SK-N-SH (cell line): Measurements from ENCODE around the gene MANSC1. TPM values are rescaled to one million over a fixed set of nuclear protein-coding genes. Genes with fewer than 3 reads are reported as not detected.
A peak's percentile ranks its signal among the peaks of the same experiment; 100 is the strongest.

Source experiments
- CTCF ChIA-PET: fragments of 300-600, 350-600 bp; formaldehyde crosslinking; extraction: SDS; loops from one replicate; lab custom pipeline; 2021; lab: Yijun Ruan, JAX
- POLR2A ChIA-PET: fragments of 350-600 bp; sonication (Branson Sonifier 250); formaldehyde crosslinking; extraction: SDS; loops from one replicate; lab custom pipeline; 2020; ENCODE audit warnings: antibody characterized with exemption, inconsistent platforms; lab: Yijun Ruan, JAX
- DNase-seq: peaks from one replicate; pipeline ENCODE4 v3.0.0; 2012
- H2AFZ ChIP-seq: fragments of 200-600 bp; sonication (generic); 2 replicates; pipeline ENCODE4 v1.8.1; 2016; ENCODE audit warnings: antibody characterized with exemption, mild to moderate bottlenecking, low read depth
- H3F3A ChIP-seq: fragments of 200-600 bp; sonication (generic); replicated peaks from 2 replicates; pipeline ENCODE3; 2016; ENCODE audit warnings: antibody characterized with exemption, mild to moderate bottlenecking; ENCODE audit not compliant: insufficient read depth
- H3K27ac ChIP-seq, 2 experiments: fragments of 200-500 bp in 1 of 2; fragments of 200-600 bp in 1 of 2; sonication (Bioruptor generic) in 1 of 2; sonication (generic), shearing (Covaris generic) in 1 of 2; 2 replicates each; pipeline versions ENCODE4 v1.5.1 to v1.6.1; 2014 to 2016; ENCODE audit warnings: low read depth in 2 of 2, inconsistent platforms in 1 of 2, low read length in 1 of 2, mild to moderate bottlenecking in 1 of 2, mixed read lengths in 1 of 2
- H3K27me3 ChIP-seq: fragments of 200-600 bp; sonication (generic), shearing (Covaris generic); 2 replicates; pipeline ENCODE4 v1.6.1; 2016; ENCODE audit warnings: mixed run types; ENCODE audit not compliant: insufficient read depth
- H3K36me3 ChIP-seq, 2 experiments: fragments of 200-500 bp in 1 of 2; fragments of 200-600 bp in 1 of 2; sonication (Bioruptor generic) in 1 of 2; sonication (generic) in 1 of 2; replicated peaks in 1 of 2; 2 replicates each; pipeline versions ENCODE3 to v1.5.1; 2014 to 2016; ENCODE audit warnings: low read length in 1 of 2, mild to moderate bottlenecking in 1 of 2; ENCODE audit not compliant: insufficient read depth in 2 of 2, control insufficient read depth in 1 of 2
- H3K4me1 ChIP-seq, 2 experiments: fragments of 200-500 bp in 1 of 2; fragments of 200-600 bp in 1 of 2; sonication (Bioruptor generic) in 1 of 2; sonication (generic), shearing (Covaris generic) in 1 of 2; 2 replicates each; pipeline versions ENCODE4 v1.5.1 to v1.6.1; 2014 to 2016; ENCODE audit warnings: low read depth in 1 of 2, low read length in 1 of 2, mixed run types in 1 of 2; ENCODE audit not compliant: insufficient read depth in 2 of 2, control insufficient read depth in 1 of 2
- H3K4me2 ChIP-seq: fragments of 200-600 bp; sonication (generic), shearing (Covaris generic); 2 replicates; pipeline ENCODE4 v1.6.1; 2017; ENCODE audit warnings: mixed run types
- H3K4me3 ChIP-seq, 2 experiments: fragments of 200-500 bp in 1 of 2; fragments of 200-600 bp in 1 of 2; sonication (Bioruptor generic) in 1 of 2; sonication (generic), shearing (Covaris generic) in 1 of 2; 2 replicates each; pipeline versions ENCODE4 v1.5.1 to v1.8.1; 2014 to 2016; ENCODE audit warnings: low read depth in 2 of 2, inconsistent platforms in 1 of 2, low read length in 1 of 2, mild to moderate bottlenecking in 1 of 2, mixed read lengths in 1 of 2, moderate library complexity in 1 of 2
- H3K79me2 ChIP-seq: fragments of 200-600 bp; sonication (generic); 2 replicates; pipeline ENCODE4 v1.8.1; 2017; ENCODE audit warnings: mild to moderate bottlenecking; ENCODE audit not compliant: insufficient read depth
- H3K9ac ChIP-seq: fragments of 200-600 bp; sonication (generic); 2 replicates; pipeline ENCODE4 v1.6.1; 2017; ENCODE audit warnings: mixed run types
- H3K9me2 ChIP-seq: fragments of 200-600 bp; sonication (generic); 2 replicates; pipeline ENCODE4 v1.6.1; 2017; ENCODE audit warnings: mixed run types
- H3K9me3 ChIP-seq: fragments of 200-600 bp; sonication (generic); 2 replicates; pipeline ENCODE4 v1.6.1; 2017; ENCODE audit warnings: mixed run types, mild to moderate bottlenecking, moderate library complexity
- H4K20me1 ChIP-seq: fragments of 200-600 bp; sonication (generic); 2 replicates; pipeline ENCODE4 v1.6.1; 2017; ENCODE audit warnings: mild to moderate bottlenecking, mixed run types; ENCODE audit not compliant: insufficient read depth
- ELF1 ChIP-seq: IDR thresholded peaks from 2 replicates; pipeline ENCODE4 v1.4.0; 2012
- EP300 ChIP-seq, 2 experiments: IDR thresholded peaks; 2 replicates each; pipeline versions ENCODE4 v1.4.0 to v1.6.1; 2012; ENCODE audit warnings: borderline replicate concordance in 1 of 2, low read depth in 1 of 2, low read length in 1 of 2
- EZH2phosphoT487 ChIP-seq: fragments of 200-600 bp; sonication (generic); IDR thresholded peaks from 2 replicates; pipeline ENCODE4 v1.6.1; 2017; ENCODE audit warnings: low read depth, mixed run types, mild to moderate bottlenecking, antibody characterized with exemption, moderate library complexity, borderline replicate concordance
- FOXM1 ChIP-seq: IDR thresholded peaks from 2 replicates; pipeline ENCODE4 v1.4.0; 2012; ENCODE audit warnings: low read depth, mild to moderate bottlenecking
- GATA2 ChIP-seq: sonication (generic); formaldehyde crosslinking; IDR thresholded peaks from 2 replicates; pipeline ENCODE4 v1.5.0; 2020; ENCODE audit warnings: mild to moderate bottlenecking, missing genetic modification reagents
- MEF2A ChIP-seq: IDR thresholded peaks from 2 replicates; pipeline ENCODE4 v1.4.0; 2012; ENCODE audit warnings: low read depth, borderline replicate concordance
- RAD21 ChIP-seq: IDR thresholded peaks from 2 replicates; pipeline ENCODE4 v1.6.1; 2012; ENCODE audit warnings: mild to moderate bottlenecking, low read length
- RCOR1 ChIP-seq: fragments of 150-350 bp; IDR thresholded peaks from 2 replicates; pipeline ENCODE4 v1.6.1; 2017; ENCODE audit warnings: antibody characterized with exemption, low read length
- RXRA ChIP-seq: IDR thresholded peaks from 2 replicates; pipeline ENCODE4 v1.4.0; 2012; ENCODE audit warnings: low read depth, mild to moderate bottlenecking, borderline replicate concordance
- SIN3A ChIP-seq: IDR thresholded peaks from 2 replicates; pipeline ENCODE4 v1.6.1; 2012; ENCODE audit warnings: low read depth, mild to moderate bottlenecking, low read length, moderate library complexity, borderline replicate concordance
- TAF1 ChIP-seq: IDR thresholded peaks from 2 replicates; pipeline ENCODE4 v1.6.1; 2012; ENCODE audit warnings: low read depth, mild to moderate bottlenecking, low read length, moderate library complexity, borderline replicate concordance
- TCF12 ChIP-seq: IDR thresholded peaks from 2 replicates; pipeline ENCODE4 v1.4.0; 2012
- TEAD4 ChIP-seq: IDR thresholded peaks from 2 replicates; pipeline ENCODE4 v1.4.0; 2012; ENCODE audit warnings: mild to moderate bottlenecking, borderline replicate concordance; ENCODE audit not compliant: insufficient read depth
- WGBS: methylation state at CpG from one replicate; pipeline ENCODE4 v1.1.6; 2017; ENCODE audit warnings: low lambda C conversion rate; 5-methylcytosine and 5-hydroxymethylcytosine counted together
- polyA plus RNA-seq, 3 experiments: library from polyadenylated mRNA; depleted of rRNA; stranded (reverse); fragments of >200 nt; gene quantifications; 2 replicates each; pipeline ENCODE4 v1.2.3, GENCODE V29; 2012
- TF ChIP-seq, protein P1 (sequence below): fragments of 200-600 bp; sonication (generic); IDR thresholded peaks from 2 replicates; pipeline ENCODE4 v1.6.1; 2017; ENCODE audit warnings: antibody characterized with exemption, mild to moderate bottlenecking, moderate library complexity
- TF ChIP-seq, protein P2 (sequence below): fragments of 150-350 bp; IDR thresholded peaks from 2 replicates; pipeline ENCODE4 v1.6.1; 2017; ENCODE audit warnings: antibody characterized with exemption, low read length, low read depth, borderline replicate concordance
- TF ChIP-seq, protein P3 (sequence below): IDR thresholded peaks from 2 replicates; pipeline ENCODE4; 2012

MANSC1 gene
- polyA plus RNA-seq, 1 of the 3 experiments (the other 2 are of a cell fraction) = 2.9 TPM

DNA sequence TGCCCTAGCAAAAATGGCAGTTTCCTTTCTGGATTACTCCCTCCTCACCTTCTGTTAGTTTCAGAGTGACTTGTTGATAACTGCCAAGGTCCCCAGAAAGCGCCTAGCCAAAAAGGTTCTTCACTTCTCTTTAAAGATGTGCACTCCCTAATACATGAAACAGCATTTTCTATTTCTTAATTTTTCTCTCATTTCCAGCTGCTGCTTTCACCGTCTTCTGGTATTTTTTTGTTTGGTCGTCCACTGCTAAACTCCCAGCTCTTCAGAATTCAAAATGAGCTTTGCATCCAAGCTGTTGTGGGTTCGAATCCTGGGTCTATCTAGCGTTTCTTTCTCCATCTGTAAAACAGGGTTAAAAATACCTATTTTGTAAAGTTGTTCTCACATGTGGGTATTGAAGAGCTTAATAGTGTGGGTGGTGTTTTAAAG is 6.4 kb upstream of the MANSC1 start:
- no peak for DNase-seq
- Histone ChIP-seq H3K79me2 (peaks cover 29% of the 10 kb centered on the region), H3K9me2 (no peaks in the 10 kb centered on the region), H3K9ac (peak overlapping the region; percentile 78; the same call in 1 of the 2 replicates), H3K9me3 (no peaks in the 10 kb centered on the region), H3F3A (peaks cover 12% of the 10 kb centered on the region), H3K4me1 (peaks cover 0 to 9% of the 10 kb centered on the region in 2 experiments; a peak in 2 of 4 replicates), H2AFZ (peak overlapping the region; percentile 78), H3K4me3 (peak overlapping the region; percentile 83 to 87), H3K4me2 (peak overlapping the region; percentile 81), H3K27ac (peak overlapping the region; percentile 76 to 77; a peak in 3 of 4 replicates), H3K27me3 (no peaks in the 10 kb centered on the region), H4K20me1 (no peaks in the 10 kb centered on the region), H3K36me3 (no peaks in the 10 kb centered on the region)
- ChIA-PET POLR2A (interaction anchor here (0.6 to 2.6 kb wide), 8 partner anchors 11 to 496 kb away, joined by 3 to 14 read pairs (median 4); partner anchors contain the start of gene LRP6), CTCF (interaction anchor here (1.0 to 3.2 kb wide), 5 partner anchors 21 to 345 kb away, joined by 3 to 12 read pairs (median 5); no protein-coding TSS in a partner anchor)
- 26% methylated on average over 5 of the region's 5 CpGs for WGBS
- TF ChIP-seq ELF1 (no peak), EZH2phosphoT487 (no peak), RAD21 (no peak), GATA2 (CRISPR knock-in tag) (no peak), MEF2A (no peak), TAF1 (no peak), RXRA (no peak), EP300 (IDR thresholded peaks at IDR 0.05; ENCODE audit: borderline replicate concordance in 1 of 2, low read depth in 1 of 2, low read length in 1 of 2) (no peak), SIN3A (no peak), RCOR1 (no peak; the same call in 1 of the 2 replicates), TEAD4 (no peak), FOXM1 (no peak), TCF12 (no peak)
- TF ChIP-seq, protein P1, sequence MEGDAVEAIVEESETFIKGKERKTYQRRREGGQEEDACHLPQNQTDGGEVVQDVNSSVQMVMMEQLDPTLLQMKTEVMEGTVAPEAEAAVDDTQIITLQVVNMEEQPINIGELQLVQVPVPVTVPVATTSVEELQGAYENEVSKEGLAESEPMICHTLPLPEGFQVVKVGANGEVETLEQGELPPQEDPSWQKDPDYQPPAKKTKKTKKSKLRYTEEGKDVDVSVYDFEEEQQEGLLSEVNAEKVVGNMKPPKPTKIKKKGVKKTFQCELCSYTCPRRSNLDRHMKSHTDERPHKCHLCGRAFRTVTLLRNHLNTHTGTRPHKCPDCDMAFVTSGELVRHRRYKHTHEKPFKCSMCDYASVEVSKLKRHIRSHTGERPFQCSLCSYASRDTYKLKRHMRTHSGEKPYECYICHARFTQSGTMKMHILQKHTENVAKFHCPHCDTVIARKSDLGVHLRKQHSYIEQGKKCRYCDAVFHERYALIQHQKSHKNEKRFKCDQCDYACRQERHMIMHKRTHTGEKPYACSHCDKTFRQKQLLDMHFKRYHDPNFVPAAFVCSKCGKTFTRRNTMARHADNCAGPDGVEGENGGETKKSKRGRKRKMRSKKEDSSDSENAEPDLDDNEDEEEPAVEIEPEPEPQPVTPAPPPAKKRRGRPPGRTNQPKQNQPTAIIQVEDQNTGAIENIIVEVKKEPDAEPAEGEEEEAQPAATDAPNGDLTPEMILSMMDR = no peak
- TF ChIP-seq, protein P2, sequence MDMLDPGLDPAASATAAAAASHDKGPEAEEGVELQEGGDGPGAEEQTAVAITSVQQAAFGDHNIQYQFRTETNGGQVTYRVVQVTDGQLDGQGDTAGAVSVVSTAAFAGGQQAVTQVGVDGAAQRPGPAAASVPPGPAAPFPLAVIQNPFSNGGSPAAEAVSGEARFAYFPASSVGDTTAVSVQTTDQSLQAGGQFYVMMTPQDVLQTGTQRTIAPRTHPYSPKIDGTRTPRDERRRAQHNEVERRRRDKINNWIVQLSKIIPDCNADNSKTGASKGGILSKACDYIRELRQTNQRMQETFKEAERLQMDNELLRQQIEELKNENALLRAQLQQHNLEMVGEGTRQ = no peak
- TF ChIP-seq, protein P3, sequence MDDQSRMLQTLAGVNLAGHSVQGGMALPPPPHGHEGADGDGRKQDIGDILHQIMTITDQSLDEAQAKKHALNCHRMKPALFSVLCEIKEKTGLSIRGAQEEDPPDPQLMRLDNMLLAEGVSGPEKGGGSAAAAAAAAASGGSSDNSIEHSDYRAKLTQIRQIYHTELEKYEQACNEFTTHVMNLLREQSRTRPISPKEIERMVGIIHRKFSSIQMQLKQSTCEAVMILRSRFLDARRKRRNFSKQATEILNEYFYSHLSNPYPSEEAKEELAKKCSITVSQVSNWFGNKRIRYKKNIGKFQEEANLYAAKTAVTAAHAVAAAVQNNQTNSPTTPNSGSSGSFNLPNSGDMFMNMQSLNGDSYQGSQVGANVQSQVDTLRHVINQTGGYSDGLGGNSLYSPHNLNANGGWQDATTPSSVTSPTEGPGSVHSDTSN = no peak
